HepG2 (cell line): ENCODE results near the gene CHN2.

ENCODE experiments used
- FOXP4 ChIP-seq: sonication (generic); formaldehyde crosslinking; IDR thresholded peaks from 2 replicates; pipeline ENCODE4 v1.4.0; 2020; ENCODE audit warnings: missing genetic modification reagents
- RFXANK ChIP-seq: IDR thresholded peaks from 2 replicates; pipeline ENCODE4 v1.6.1; 2016
- ZNF383 ChIP-seq: sonication (generic); formaldehyde crosslinking; IDR thresholded peaks from 2 replicates; pipeline ENCODE4 v1.4.0; 2020; ENCODE audit warnings: missing genetic modification reagents, mild to moderate bottlenecking, borderline replicate concordance
- TF ChIP-seq, protein P1 (sequence below): sonication (generic); formaldehyde crosslinking; IDR thresholded peaks from 2 replicates; pipeline ENCODE4 v1.9.0; 2021; ENCODE audit warnings: missing genetic modification reagents, mild to moderate bottlenecking, borderline replicate concordance
- TF ChIP-seq, protein P2 (sequence below): sonication (generic); formaldehyde crosslinking; IDR thresholded peaks from 2 replicates; pipeline ENCODE4 v1.8.0; 2022; ENCODE audit warnings: mild to moderate bottlenecking, missing genetic modification reagents; ENCODE audit not compliant: insufficient replicate concordance
- TF ChIP-seq, protein P3 (sequence below): sonication (generic); formaldehyde crosslinking; IDR thresholded peaks from 2 replicates; pipeline ENCODE4 v1.5.0; 2020; ENCODE audit warnings: mild to moderate bottlenecking, missing genetic modification reagents, moderate library complexity

DNA sequence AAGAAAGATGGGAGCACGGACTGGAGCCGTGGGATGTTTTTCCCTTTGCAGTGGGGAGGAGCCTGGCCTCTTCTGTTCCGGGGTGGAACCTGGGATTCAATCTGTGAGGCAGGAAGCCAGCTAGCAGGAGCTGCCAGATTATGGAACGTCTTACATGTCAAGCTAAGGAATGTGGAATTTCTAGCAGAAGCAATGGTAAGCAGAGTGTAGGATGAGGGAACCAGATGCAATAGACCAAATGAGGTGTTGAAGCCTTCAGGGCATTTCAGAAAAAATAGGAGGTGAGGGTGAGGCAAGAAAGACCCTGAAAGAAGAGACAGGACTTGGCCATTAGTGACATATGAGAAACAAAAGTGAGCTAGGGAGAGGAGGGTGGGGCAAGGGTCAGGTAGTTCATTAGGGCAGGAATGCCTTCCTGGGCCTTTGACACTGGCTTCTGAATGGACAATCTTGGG, 105.5 kb downstream of the CHN2 start:
- no peak for TF ChIP-seq RFXANK (CRISPR knock-in tag)
- no peak for TF ChIP-seq FOXP4 (CRISPR knock-in tag)
- TF ChIP-seq ZNF383 = no peak
- TF ChIP-seq, protein P1, sequence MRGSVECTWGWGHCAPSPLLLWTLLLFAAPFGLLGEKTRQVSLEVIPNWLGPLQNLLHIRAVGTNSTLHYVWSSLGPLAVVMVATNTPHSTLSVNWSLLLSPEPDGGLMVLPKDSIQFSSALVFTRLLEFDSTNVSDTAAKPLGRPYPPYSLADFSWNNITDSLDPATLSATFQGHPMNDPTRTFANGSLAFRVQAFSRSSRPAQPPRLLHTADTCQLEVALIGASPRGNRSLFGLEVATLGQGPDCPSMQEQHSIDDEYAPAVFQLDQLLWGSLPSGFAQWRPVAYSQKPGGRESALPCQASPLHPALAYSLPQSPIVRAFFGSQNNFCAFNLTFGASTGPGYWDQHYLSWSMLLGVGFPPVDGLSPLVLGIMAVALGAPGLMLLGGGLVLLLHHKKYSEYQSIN (CRISPR knock-in tag) = no peak
- TF ChIP-seq, protein P2, sequence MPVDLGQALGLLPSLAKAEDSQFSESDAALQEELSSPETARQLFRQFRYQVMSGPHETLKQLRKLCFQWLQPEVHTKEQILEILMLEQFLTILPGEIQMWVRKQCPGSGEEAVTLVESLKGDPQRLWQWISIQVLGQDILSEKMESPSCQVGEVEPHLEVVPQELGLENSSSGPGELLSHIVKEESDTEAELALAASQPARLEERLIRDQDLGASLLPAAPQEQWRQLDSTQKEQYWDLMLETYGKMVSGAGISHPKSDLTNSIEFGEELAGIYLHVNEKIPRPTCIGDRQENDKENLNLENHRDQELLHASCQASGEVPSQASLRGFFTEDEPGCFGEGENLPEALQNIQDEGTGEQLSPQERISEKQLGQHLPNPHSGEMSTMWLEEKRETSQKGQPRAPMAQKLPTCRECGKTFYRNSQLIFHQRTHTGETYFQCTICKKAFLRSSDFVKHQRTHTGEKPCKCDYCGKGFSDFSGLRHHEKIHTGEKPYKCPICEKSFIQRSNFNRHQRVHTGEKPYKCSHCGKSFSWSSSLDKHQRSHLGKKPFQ (CRISPR knock-in tag) = no peak
- TF ChIP-seq, protein P3, sequence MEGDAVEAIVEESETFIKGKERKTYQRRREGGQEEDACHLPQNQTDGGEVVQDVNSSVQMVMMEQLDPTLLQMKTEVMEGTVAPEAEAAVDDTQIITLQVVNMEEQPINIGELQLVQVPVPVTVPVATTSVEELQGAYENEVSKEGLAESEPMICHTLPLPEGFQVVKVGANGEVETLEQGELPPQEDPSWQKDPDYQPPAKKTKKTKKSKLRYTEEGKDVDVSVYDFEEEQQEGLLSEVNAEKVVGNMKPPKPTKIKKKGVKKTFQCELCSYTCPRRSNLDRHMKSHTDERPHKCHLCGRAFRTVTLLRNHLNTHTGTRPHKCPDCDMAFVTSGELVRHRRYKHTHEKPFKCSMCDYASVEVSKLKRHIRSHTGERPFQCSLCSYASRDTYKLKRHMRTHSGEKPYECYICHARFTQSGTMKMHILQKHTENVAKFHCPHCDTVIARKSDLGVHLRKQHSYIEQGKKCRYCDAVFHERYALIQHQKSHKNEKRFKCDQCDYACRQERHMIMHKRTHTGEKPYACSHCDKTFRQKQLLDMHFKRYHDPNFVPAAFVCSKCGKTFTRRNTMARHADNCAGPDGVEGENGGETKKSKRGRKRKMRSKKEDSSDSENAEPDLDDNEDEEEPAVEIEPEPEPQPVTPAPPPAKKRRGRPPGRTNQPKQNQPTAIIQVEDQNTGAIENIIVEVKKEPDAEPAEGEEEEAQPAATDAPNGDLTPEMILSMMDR (CRISPR knock-in tag) = no peak
